AG09309 (cell line): ENCODE data around the gene EIF4G1.

Experiments
- DNase-seq: peaks from one replicate; pipeline ENCODE4 v3.0.0-alpha.2; 2010; ENCODE audit warnings: low read depth
- H3K4me3 ChIP-seq: 2 replicates; pipeline ENCODE4 v1.5.1; 2011; ENCODE audit warnings: mild to moderate bottlenecking, low read depth, low read length, moderate library complexity; ENCODE audit not compliant: control insufficient read depth
- CTCF ChIP-seq: IDR thresholded peaks from 2 replicates; pipeline ENCODE4 v1.5.1; 2011; ENCODE audit warnings: mild to moderate bottlenecking, low read depth, low read length, inconsistent platforms; ENCODE audit not compliant: insufficient read depth, control insufficient read depth; ENCODE audit errors: missing control alignments

EIF4G1 gene

GRCh38 chr3:184360070-184360928 lies 45.9 kb downstream of the EIF4G1 start:
- peak overlapping the region; percentile 91 for H3K4me3 ChIP-seq
- no peak for TF ChIP-seq CTCF
- DNase-seq, result no peak

- H3K4me3 ChIP-seq, result peak overlapping the region; percentile 91
- DNase-seq, result no peak
- TF ChIP-seq CTCF, result no peak
Measured at GRCh38 chr3:184360929-184361531, 46.6 kb downstream of the EIF4G1 start.

GRCh38 chr3:184361532-184361931 lies 47.1 kb downstream of the EIF4G1 start, which contains the start of the genes CLCN2 and POLR2H:
Gene CLCN2, minus strand, starts transcription at chr3:184361605. Its CDS starts 126 bp downstream, at chr3:184361479.
Gene POLR2H, plus strand, starts transcription at chr3:184361710. Its CDS starts 1,783 bp downstream, at chr3:184363493.
- DNase-seq, result no peak
- H3K4me3 ChIP-seq, result peak within 1 kb of the TSS; percentile 91
- TF ChIP-seq CTCF, result no peak

GRCh38 chr3:184361932-184362667 lies 47.7 kb downstream of the EIF4G1 start:
- no peak for TF ChIP-seq CTCF
- no peak for DNase-seq
- peak overlapping the region; percentile 91 for H3K4me3 ChIP-seq

- H3K4me3 ChIP-seq, result peak overlapping the region; percentile 91
- TF ChIP-seq CTCF, result peak; percentile 62
- DNase-seq, result peak; percentile 87
Measured at GRCh38 chr3:184362668-184363546, 48.5 kb downstream of the EIF4G1 start.
